Right kidney (tissue), 1 donor: ENCODE data around the gene CXXC4.

Source experiments
- DNase-seq: peaks from one replicate; pipeline ENCODE4 v3.0.0-alpha.2; 2016

CXXC4 gene

GRCh38 chr4:104489731-104490095 lies 5.0 kb downstream of the CXXC4 start:
- DNase-seq, result no peak

- no peak for DNase-seq
Observed at GRCh38 chr4:104488151-104488550, 6.5 kb downstream of the CXXC4 start.

- no peak for DNase-seq
Observed at GRCh38 chr4:104486716-104487504, 7.8 kb downstream of the CXXC4 start.

- DNase-seq, result no peak
Observed at GRCh38 chr4:104475652-104476051, 19.0 kb downstream of the CXXC4 start.

GRCh38 chr4:104472766-104473165 lies 21.9 kb downstream of the CXXC4 start:
- no peak for DNase-seq

GRCh38 chr4:104470770-104471169 lies 23.9 kb downstream of the CXXC4 start:
- no peak for DNase-seq

GRCh38 chr4:104469794-104470193 lies 24.9 kb downstream of the CXXC4 start:
- DNase-seq, result no peak

GRCh38 chr4:104465619-104466018 lies 29.1 kb downstream of the CXXC4 start:
- DNase-seq, result no peak

GRCh38 chr4:104465201-104465600 lies 29.5 kb downstream of the CXXC4 start:
- DNase-seq, result no peak

- no peak for DNase-seq
Observed at GRCh38 chr4:104462641-104463040, 32.1 kb downstream of the CXXC4 start.

GRCh38 chr4:104457308-104457981 lies 37.2 kb downstream of the CXXC4 start:
- DNase-seq, result no peak

GRCh38 chr4:104451573-104451972 lies 43.1 kb downstream of the CXXC4 start:
- no peak for DNase-seq

GRCh38 chr4:104449537-104449936 lies 45.2 kb downstream of the CXXC4 start:
- no peak for DNase-seq

- no peak for DNase-seq
Observed at GRCh38 chr4:104447294-104447693, 47.4 kb downstream of the CXXC4 start.

GRCh38 chr4:104446431-104447278 lies 48.0 kb downstream of the CXXC4 start:
- no peak for DNase-seq

GRCh38 chr4:104444685-104445084 lies 50.0 kb downstream of the CXXC4 start:
- no peak for DNase-seq

GRCh38 chr4:104436542-104436941 lies 58.2 kb downstream of the CXXC4 start:
- no peak for DNase-seq

- no peak for DNase-seq
Observed at GRCh38 chr4:104429150-104429741, 65.4 kb downstream of the CXXC4 start.

GRCh38 chr4:104425948-104426347 lies 68.7 kb downstream of the CXXC4 start:
- DNase-seq, result no peak

- DNase-seq, result no peak
Observed at GRCh38 chr4:104424989-104425388, 69.7 kb downstream of the CXXC4 start.

- peak; percentile 12 for DNase-seq
Observed at GRCh38 chr4:104424475-104424941, 70.2 kb downstream of the CXXC4 start.

- DNase-seq, result no peak
Observed at GRCh38 chr4:104421566-104421965, 73.1 kb downstream of the CXXC4 start.

- no peak for DNase-seq
Observed at GRCh38 chr4:104420766-104421165, 73.9 kb downstream of the CXXC4 start.
